Prostate gland (tissue), 2 donors: Measurements from ENCODE around the gene SMAD7.

Experiments
- CTCF ChIP-seq, 4 experiments: fragments of 200-600 bp in 2 of 4; fragments of 450-650 bp in 2 of 4; sonication (generic) in 2 of 4; IDR thresholded peaks; 1 replicate in 3 of 4; 2 replicates in 1 of 4; pipeline ENCODE4 v1.5.1; 2016 to 2019; ENCODE audit warnings: antibody characterized with exemption in 4 of 4, mild to moderate bottlenecking in 2 of 4, moderate library complexity in 2 of 4
- POLR2A ChIP-seq: fragments of 450-650 bp; IDR thresholded peaks from one replicate; pipeline ENCODE4 v1.6.1; 2016; ENCODE audit warnings: antibody characterized with exemption, mild to moderate bottlenecking
- POLR2AphosphoS5 ChIP-seq: sonication (generic); formaldehyde crosslinking; IDR thresholded peaks from one replicate; pipeline ENCODE4 v1.6.1; 2017; ENCODE audit warnings: antibody characterized with exemption

GRCh38 chr18:48904091-48904490, 46.7 kb downstream of the SMAD7 start:
- TF ChIP-seq CTCF (IDR thresholded peaks at IDR 0.05): no peak
- no peak for TF ChIP-seq POLR2A
- TF ChIP-seq POLR2AphosphoS5: no peak
